HG03025 (cell line): ENCODE measurements around the gene GOLGA2.
A peak's percentile ranks its signal among the peaks of the same experiment; 100 is the strongest.

ENCODE experiments used
- ATAC-seq: cut with Tn5 transposase; IDR thresholded peaks from one replicate; pipeline ENCODE4 v1.9.1; 2021; ENCODE audit warnings: mild to moderate bottlenecking, moderate library complexity; ENCODE audit not compliant: unreplicated experiment, low FRiP score

The GOLGA2 gene, protein sequence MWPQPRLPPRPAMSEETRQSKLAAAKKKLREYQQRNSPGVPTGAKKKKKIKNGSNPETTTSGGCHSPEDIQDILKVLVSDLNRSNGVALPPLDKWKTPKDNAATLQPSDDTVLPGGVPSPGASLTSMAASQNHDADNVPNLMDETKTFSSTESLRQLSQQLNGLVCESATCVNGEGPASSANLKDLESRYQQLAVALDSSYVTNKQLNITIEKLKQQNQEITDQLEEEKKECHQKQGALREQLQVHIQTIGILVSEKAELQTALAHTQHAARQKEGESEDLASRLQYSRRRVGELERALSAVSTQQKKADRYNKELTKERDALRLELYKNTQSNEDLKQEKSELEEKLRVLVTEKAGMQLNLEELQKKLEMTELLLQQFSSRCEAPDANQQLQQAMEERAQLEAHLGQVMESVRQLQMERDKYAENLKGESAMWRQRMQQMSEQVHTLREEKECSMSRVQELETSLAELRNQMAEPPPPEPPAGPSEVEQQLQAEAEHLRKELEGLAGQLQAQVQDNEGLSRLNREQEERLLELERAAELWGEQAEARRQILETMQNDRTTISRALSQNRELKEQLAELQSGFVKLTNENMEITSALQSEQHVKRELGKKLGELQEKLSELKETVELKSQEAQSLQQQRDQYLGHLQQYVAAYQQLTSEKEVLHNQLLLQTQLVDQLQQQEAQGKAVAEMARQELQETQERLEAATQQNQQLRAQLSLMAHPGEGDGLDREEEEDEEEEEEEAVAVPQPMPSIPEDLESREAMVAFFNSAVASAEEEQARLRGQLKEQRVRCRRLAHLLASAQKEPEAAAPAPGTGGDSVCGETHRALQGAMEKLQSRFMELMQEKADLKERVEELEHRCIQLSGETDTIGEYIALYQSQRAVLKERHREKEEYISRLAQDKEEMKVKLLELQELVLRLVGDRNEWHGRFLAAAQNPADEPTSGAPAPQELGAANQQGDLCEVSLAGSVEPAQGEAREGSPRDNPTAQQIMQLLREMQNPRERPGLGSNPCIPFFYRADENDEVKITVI

DNA sequence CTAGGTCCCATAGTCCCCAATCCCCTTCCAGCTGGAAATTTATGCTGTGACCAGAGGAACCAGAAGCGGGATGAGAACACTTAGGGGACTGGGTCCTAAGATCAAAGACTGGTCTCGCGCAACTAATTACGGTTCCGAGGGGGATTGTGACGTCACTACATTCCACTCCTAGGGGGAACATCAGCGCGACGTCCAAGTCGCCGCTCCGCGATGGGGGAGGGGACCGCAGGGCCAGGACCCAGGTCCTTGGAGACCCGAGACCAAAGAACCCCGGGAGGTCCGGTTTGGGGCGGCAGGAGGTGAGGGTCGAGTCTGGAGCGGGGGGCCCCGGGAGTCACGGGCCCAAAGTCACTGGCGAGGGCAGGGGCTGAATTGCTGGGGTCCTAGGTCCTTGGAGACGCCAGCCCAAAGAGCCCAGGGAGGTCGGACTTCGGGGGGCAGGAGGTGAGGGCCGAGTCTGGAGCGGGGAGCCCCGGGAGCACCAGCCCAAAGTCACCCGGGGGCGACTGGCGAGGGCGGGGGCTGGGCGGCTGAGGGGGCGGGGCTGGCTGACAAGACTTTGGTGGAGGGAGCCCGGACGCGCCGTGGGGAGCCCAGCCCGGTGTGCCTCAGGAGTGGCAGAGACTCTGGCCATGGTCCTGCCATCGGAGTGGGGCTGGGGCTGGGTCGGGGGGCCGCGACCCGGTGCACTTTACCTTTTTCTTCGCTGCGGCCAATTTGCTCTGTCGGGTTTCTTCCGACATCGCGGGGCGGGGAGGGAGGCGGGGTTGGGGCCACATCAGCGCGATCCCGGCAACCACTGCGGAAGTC is at the start of gene GOLGA2:
TSS of gene GOLGA2 (minus strand) at position 810 of the 810 bp plus-strand sequence. CDS start at position 779, 31 bp downstream.
- ATAC-seq = peak; percentile 56

DNA sequence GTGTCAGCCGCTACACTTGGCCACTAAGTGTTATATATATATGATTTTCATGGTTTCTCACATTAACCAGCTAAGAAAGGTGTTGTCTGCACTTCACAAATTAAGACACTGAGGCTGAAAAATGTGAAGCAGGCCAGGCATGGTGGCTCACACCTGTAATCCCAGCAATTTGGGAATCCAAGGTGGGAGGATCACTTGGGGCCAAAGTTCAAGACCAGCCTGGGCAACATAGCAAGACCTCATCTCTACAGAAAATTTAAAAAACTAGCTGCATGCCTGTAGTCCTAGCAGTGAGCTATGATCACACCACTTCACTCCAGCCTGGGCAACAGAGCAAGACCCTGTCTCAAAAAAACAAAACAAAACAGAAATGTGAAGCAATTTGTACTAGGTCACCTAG is 48.6 kb upstream of the GOLGA2 start:
- no peak for ATAC-seq

DNA sequence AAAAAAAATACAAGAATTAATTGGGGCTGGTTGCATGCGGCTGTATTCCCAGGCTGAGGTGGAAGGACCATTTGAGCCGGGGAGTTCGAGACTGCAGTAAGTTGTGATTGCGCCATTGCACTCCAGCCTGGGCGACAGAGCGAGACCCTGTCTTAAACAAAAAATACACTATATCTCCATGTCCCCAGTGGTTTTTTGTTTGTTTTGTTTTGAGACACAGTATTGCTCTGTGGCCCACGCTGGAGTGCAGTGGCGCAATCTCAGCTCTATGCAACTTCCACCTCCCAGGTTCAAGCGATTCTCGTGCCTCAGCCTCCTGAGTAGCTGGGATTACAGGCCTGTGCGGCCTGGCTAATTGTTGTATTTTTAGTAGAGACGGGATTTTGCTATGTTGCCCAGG is 48.0 kb upstream of the GOLGA2 start:
- ATAC-seq = no peak

DNA sequence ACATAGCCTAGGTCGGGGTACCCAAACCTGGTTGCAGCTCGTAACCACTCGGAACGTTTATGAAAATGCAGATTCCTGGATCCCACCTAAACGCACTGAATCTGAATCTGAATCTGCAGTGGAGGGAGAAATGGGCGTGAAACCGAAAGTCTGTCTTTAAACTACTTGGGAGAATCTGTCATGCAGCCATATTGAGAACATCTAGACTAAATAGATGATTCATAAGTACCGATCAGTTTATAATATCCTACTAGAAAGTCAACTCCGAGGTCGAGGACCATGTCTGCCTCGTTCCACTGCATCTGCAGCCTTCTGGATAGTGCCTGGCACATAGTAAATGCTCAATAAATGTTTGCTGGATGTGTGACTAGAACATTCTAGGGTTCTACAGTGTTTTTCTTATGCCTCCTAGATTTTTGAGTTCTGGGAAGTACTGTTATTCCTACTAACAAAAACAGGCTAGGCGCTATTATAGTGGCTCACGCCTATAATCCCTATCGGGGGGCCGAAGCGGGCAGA is 47.5 kb upstream of the GOLGA2 start:
- ATAC-seq = no peak

DNA sequence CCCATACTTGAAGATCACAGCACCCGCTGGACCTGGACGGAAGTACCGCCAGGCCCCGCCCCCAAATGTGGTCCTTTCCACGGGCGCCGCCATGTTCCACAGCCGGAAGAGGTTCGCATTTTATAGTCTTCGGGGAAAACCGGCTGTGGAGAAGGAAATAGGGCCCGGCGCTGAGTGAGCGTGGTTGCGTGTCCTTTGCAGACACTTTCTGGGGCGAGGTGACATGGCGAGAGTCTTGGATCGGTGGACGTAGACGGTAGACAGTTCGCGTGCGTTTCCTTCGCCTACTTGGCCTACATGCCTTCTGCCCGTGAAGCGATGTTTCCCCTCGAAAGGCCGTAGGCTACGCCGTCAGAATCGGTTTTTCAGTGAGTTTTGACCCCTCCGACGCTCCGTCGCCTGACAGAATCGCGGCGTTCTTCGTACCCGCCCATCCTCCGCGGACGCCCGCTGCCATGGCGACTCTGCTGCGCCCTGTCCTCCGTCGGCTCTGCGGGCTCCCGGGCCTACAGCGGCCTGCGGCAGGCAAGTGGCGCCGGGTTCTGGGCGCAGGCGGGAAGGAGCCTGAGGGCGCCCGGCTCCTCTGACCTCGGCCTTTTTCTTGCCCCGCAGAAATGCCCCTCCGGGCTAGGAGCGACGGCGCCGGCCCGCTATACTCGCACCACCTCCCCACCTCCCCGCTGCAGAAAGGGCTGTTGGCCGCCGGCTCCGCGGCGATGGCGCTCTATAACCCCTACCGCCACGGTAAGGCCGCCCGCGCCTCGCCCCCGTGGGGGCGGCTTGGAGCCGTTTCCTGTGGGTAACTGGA is 46.8 kb upstream of the GOLGA2 start, which contains the start of the genes COQ4 and TRUB2:
TSS of gene COQ4 (plus strand) at position 436 of the 808 bp plus-strand sequence. CDS start at position 456, 20 bp downstream.
TSS of gene TRUB2 (minus strand) at position 44 of the 808 bp plus-strand sequence. CDS start at position 5, 39 bp downstream.
- peak; percentile 72 for ATAC-seq

DNA sequence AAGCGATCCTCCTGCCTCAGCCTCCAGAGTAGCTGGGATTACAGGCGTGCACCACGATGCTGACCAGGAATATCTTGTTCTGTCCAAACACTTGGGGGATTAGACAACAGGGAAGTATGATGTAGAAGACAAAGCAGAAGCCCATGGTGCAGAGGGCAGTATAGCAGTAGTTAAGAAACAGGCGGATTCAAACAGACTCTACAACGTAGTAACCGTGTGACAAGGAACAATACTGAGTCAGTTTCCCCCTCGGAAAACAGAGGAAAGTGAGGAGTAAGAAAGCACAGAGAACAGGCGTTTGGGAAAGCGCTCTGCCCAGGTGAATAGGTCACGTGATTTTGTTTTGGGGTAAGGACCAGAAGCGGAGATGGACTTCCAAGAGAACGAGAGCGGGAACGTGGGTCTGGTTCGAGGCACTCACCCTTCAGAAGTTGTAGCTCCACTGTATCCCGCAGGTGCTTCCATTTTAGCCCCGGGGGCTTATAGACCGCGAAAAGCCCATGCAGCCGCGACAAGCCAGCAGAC is 46.1 kb upstream of the GOLGA2 start:
- no peak for ATAC-seq

DNA sequence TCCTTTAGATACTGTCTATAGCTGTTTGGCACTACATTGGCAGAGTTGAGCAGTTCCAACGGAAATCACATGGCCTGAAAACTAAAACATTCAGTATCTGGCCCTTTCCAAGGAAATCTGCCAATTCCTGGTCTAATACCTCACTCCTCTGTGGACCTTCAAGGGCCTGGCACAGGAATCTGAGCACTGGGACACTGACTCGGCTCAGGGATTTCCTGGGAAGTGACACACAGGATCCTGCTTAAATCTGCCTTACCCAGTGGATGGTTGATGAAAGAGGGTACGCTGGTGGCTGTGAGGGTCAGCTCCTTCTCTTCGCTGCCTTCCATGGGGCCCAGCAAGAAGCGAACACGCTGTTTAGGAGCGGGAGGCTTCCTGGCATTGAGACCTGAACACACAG is 45.5 kb upstream of the GOLGA2 start:
- ATAC-seq = no peak

DNA sequence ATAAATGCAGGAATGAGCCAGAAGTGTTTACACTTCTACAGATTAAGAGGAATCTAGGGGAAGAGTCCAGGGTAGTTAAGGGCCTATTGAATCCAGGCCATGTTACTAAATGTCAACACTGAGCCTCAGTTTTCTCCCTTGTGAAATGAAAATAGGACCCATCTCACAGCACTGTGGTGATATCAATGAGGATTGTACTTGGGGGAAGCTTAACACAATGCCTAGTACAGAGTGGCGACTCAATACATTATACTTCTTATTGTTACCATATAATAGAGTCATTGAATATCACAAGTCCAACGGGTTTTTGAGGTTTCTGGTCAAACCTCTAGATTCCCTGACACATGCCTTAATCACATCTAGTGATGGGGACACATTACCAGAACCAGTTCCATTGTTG is 41.8 kb upstream of the GOLGA2 start:
- no peak for ATAC-seq

DNA sequence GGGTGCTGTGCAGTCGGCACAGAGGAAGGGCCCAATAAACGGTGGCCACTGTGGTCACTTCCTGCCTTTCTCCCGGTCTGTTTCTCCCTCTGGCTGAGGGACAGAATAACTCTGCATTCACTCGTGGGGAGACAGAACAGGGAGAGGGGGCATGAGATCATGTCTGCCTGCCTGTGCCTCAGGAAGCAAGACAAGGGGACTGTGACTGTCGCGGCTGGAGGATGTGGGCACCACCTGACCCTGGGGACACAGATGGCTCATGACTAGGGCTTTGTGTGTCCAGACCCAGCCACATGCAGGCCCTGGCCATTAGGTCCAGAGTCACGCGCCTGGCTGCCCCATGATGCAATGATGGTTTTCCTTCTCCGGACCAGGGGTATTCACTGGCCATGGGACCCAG is 40.6 kb upstream of the GOLGA2 start:
- no peak for ATAC-seq

DNA sequence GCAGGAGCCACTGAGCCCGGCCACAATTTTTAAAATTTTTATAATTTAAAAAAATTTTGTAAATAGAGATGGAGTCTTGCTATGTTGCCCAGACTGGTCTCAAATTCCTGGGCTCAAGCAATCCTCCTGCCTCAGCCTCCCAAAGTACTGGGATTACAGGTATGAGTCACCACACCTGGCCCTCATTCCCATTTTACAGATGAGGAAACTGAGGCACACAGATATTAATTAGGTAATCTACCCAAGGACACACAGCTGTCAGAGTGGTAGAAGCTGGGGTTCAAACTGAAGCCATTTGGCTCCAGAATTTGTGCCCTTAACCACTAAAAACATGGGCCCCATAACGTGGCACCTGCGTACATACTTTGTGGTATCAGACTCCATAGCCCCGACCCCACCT is 38.9 kb upstream of the GOLGA2 start:
- ATAC-seq = no peak

DNA sequence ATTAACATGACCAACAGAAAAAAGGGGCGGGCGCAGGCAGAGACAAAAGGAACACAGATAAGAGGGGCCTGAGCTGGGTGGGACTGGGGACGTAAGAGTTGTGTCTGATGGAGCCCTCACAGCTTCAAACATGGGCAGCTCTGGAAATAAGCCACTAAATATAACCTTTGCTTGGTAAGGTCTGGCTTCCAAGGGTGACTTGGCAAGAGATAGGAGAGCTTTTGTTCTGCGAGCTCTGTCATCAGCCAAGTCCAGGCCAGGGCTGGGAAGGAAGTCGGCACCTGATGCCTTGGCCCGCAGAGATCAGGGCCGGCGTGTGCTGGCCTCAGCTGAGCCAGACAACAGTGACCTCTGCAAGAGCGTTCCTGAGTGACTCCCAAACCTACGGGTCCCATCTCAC is 34.7 kb upstream of the GOLGA2 start:
- no peak for ATAC-seq

DNA sequence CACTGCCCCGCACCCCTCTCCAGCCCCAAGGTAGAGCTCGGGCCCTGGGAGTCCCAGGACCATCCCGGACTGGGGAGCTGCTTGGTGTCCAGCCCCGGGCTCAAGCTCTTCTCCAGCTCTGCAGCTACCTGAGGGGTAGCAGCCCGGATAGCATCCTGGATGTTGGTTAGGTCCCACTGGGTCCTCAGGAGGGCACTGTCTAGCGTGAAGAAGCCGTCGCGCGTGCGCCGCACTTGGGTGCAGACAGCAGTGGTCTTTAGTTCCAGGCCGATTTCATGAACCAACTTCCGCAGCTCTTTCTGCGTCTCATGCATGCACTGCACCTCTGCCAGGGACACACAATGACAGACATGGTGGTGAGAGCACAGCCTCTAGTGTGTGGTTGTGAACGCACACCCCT is 33.7 kb upstream of the GOLGA2 start:
- no peak for ATAC-seq

DNA sequence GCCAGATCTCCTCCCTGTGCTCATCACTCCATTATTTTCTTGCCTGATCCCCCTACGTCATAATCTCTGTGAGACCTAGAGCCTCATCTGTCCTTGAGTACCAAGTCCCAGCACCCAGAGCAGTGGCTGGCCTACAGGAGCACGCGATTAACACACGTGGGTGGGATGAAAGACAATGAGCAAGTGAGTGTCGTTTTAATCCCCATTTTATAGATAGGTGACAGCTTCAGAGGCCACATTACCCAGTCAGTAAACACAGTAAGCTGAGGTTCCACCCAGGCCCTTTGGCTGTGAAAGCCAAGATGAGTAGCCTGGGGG is 29.1 kb upstream of the GOLGA2 start:
- ATAC-seq = no peak

DNA sequence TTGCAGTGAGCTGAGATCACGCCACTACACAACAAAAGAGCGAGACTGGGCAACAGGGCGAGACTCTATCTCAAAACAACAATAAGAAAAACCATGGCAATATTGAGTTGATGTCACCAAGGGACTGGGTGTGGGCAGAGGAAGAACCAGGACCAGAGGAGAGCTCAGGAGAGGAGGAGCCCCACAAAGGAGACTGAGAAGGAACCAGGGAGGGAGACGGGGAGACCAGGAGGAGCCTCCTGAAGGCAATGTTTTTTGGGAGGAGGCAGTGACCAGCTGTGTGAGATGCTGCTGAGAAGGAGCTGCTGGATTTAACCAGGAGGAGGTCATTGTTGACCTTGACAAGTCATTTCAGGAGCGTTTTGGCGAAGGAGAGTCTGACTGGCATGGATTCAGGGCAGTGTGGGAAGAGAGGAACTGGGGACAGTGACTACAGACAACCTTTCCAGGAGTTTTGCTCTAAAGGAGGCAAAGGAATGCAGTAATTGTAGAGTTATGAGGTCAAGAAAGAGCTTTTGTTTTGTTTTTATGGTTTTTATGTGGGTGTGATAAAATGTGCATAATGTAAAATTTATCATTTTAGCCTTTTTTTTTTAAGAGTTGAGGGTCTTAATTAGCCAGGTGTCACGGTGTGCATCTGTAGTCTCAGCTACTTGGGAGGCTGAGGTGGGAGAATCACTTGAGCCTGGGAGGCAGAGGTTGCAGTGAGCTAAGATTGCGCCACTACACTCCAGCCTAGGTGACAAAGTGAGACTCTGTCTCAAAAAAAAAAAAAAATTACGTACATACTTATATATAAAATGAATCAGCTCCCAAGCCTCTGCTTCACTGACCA is 28.5 kb upstream of the GOLGA2 start:
- ATAC-seq = no peak

DNA sequence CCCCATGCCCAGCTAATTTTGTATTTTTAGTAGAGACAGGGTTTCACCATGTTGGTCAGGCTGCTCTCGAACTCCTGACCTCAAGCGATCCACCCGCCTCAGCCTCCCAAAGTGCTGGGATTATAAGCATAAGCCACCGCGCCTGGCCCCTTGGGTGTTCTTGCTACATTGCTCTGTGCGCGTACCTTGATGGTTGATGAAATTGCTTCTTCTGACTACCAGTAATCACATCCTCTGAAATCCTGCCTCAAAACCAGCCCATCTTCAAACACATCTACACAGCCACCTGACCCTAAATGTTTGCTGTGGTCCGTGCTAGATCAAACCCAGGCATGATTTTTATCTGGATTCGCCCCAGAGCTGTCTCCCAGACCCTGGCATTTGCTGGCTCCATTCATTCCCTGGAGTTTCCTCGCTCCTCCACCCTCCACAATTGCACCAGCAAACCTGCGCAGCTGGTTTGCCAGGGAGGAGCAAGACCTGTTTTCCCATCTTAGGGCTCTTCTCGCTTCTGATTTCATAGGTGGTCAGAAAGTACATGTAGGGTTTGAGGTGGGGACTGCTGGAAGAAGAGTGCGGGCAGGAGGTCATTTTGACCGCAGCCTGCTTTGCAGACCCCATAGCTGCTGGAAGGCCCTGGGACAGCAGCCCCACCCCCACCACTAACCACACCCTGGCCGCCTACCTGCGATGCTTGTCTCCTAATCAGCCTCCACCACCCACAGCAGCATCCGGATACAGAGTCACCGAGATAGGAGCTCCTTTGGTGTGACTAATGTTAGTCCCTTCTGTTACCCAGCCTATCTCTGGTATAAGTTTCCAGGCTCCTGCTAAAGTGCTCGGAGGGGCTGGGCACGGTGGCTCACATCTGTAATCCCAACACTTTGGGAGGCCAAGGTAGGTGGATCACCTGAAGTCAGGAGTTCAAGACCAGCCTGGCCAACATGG is 23.0 kb upstream of the GOLGA2 start:
- no peak for ATAC-seq

DNA sequence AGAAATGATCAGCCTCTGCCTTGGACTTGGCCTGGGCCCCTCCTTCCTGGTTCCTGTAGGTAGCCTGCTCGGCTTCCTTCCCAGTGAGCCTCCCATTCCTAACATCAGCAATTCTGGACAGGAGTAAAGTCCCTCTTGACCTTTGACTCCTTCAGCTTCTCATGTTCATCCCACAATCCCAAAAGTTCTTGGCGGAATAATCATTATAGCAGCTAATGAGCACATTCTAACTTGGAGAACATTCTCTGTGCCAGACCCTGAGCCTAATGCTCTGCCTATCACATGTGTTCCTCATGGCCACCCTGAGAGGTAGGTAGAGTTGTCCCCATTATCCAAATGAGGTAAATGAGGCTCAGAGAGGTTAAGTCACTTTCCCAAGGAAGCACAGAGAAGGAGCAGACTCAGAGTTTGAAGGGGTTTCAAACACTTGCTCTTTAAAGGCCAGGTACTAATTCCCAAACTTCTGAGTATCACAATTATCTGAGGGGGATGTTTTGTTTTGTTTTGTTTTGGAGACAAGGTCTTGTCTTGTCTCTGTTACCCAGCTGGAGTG is 21.5 kb upstream of the GOLGA2 start:
- ATAC-seq = no peak
